Stomach (tissue), 9 donors: ENCODE results near the gene FEV. TPM values are rescaled to one million over a fixed set of nuclear protein-coding genes. Genes with fewer than 3 reads are reported as not detected.

Experiments
- DNase-seq, 2 donors: peaks; one replicate each; pipeline versions ENCODE4 v3.0.0 to v3.0.0-alpha.2; 2013 to 2019
- H3K27ac ChIP-seq, 5 donors: fragments of 200-600 bp in 4 of 5; sonication (generic) in 4 of 5; one replicate each; pipeline ENCODE4 v1.5.1; 2013 to 2019; ENCODE audit warnings: mild to moderate bottlenecking in 1 of 5, moderate library complexity in 1 of 5
- H3K27me3 ChIP-seq, 3 donors: fragments of 200-600 bp; sonication (generic); one replicate each; pipeline ENCODE4 v1.5.1; 2017 to 2019; ENCODE audit warnings: mixed run types in 1 of 3
- H3K36me3 ChIP-seq, 4 donors: fragments of 200-600 bp; sonication (generic); 1 replicate in 3 of 4; 2 replicates in 1 of 4; pipeline ENCODE4 v1.5.1; 2016 to 2019
- H3K4me1 ChIP-seq, 4 donors: fragments of 200-600 bp; sonication (generic); one replicate each; pipeline ENCODE4 v1.5.1; 2016 to 2019
- H3K4me3 ChIP-seq, 4 donors: fragments of 200-600 bp; sonication (generic) in 3 of 4; one replicate each; pipeline ENCODE4 v1.5.1; 2016 to 2019; ENCODE audit warnings: mild to moderate bottlenecking in 1 of 4
- H3K9me3 ChIP-seq, 4 donors: fragments of 200-600 bp; sonication (generic); one replicate each; pipeline ENCODE4 v1.5.1; 2016 to 2019
- EP300 ChIP-seq: sonication (generic); formaldehyde crosslinking; IDR thresholded peaks from one replicate; pipeline ENCODE4 v1.6.1; 2017; ENCODE audit warnings: antibody characterized with exemption
- POLR2A ChIP-seq, 4 donors: fragments of 450-650 bp; IDR thresholded peaks; one replicate each; pipeline ENCODE4 v1.6.1; 2016; ENCODE audit warnings: antibody characterized with exemption in 4 of 4, control low read depth in 2 of 4, mild to moderate bottlenecking in 1 of 4, moderate library complexity in 1 of 4
- POLR2AphosphoS5 ChIP-seq, 3 donors: sonication (generic); formaldehyde crosslinking; IDR thresholded peaks; one replicate each; pipeline ENCODE4 v1.6.1; 2016; ENCODE audit warnings: antibody characterized with exemption in 3 of 3
- WGBS, 5 donors: extraction: QIAGEN DNeasy Blood & Tissue Kit in 3 of 5; methylation state at CpG; one replicate each; pipeline versions ENCODE4 v1.1.5 to v1.1.7; 2013 to 2018; 5-methylcytosine and 5-hydroxymethylcytosine counted together
- intact Hi-C: fragments of 100-400 bp; cut with DNase I; formaldehyde crosslinking; loops from one replicate; pipeline ENCODE4 v1.15.1; 2023; ENCODE audit warnings: low total_unique reads
- polyA plus RNA-seq, 3 donors: library from polyadenylated mRNA; stranded (reverse); fragments of 200-250 nt; gene quantifications; one replicate each; pipeline ENCODE4 v1.2.3, GENCODE V29; 2013
- total RNA-seq, 5 donors: library from RNA; depleted of rRNA; stranded (reverse); fragments of >200 nt; gene quantifications; one replicate each; pipeline versions ENCODE4 v1.1.0 to v1.2.3, GENCODE V29; 2014 to 2016
- TF ChIP-seq, protein P1 (sequence below), 7 experiments: fragments of 450-650 bp in 4 of 7; fragments of 200-600 bp in 3 of 7; sonication (generic) in 3 of 7; IDR thresholded peaks; one replicate each; pipeline ENCODE4 v1.5.1; 2016 to 2019; ENCODE audit warnings: antibody characterized with exemption in 7 of 7, control low read depth in 2 of 7, mild to moderate bottlenecking in 1 of 7
- donor health status: healthy with polysubstance abuse.
- donor health status: Bipolar disorder and iron deficiency.
- donor health status: healthy.

The FEV gene
- total and polyA plus RNA-seq, 8 donors, result 0.28 to 6.4 (median 1.1) TPM; not detected in 4

DNA sequence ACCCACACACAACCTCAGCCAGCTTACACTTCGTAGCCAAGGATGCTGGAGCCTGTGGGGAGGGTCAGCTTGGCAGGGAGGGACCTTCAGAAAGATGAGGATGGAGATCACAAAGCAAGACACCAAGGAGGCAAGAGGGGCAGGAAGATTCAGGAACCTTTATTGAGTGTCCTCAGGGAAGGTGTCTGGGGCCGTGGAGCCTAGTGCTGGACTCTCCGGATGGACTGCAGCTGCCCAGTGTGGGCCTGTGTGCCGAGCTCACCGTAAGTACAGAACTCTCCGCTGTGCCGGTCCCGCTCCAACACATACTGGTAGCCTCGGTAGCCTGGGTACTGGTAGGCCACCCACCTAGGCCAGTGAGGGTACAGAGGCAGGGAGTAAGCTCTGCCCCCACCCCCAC, 5.1 kb upstream of the FEV start:
- no peaks in the 10 kb centered on the region for H3K9me3 ChIP-seq
- no peak for TF ChIP-seq POLR2A (IDR thresholded peaks at IDR 0.05)
- TF ChIP-seq EP300, result no peak
- peaks cover 16 to 27% (median 25%) of the 10 kb centered on the region in 4 donors for H3K4me1 ChIP-seq
- no peak overlapping the region for H3K27ac ChIP-seq
- H3K4me3 ChIP-seq, result no peak overlapping the region
- 14 to 27% (median 22%) methylated on average over 6 to 9 of the region's 9 CpGs for WGBS, 5 donors
- intact Hi-C loops, result no loop called here
- no peak for DNase-seq
- H3K36me3 ChIP-seq, result no peaks in the 10 kb centered on the region
- peaks cover 42 to 100% (median 99%) of the 10 kb centered on the region in 3 donors for H3K27me3 ChIP-seq

DNA sequence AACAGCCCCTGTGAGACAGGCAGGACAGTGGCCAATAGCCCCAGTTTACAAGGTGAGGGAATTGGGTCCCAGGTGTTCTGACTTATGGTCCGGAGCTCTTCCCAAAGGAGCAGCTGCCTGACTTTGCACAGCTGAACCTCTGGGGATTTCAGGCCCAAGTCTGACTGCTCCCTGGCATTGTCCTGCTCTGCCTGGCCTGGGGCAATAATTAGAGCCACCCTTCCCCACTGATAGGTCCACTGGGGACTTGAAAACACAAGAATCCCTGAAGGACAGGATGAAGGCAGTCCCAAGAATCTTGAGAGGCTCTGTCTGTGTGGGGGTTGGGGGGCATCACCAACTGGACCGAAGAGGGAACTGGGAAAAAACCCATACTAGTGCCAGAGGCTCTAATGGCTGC, 3.7 kb upstream of the FEV start:
- H3K4me3 ChIP-seq, result no peak overlapping the region
- intact Hi-C loops, result no loop called here
- H3K9me3 ChIP-seq, result no peaks in the 10 kb centered on the region
- H3K36me3 ChIP-seq, result no peaks in the 10 kb centered on the region
- 29 to 47% (median 40%) methylated on average over 1 to 2 of the region's 2 CpGs for WGBS, 5 donors
- no peak for DNase-seq
- no peak for TF ChIP-seq POLR2A (IDR thresholded peaks at IDR 0.05)
- TF ChIP-seq POLR2AphosphoS5 (IDR thresholded peaks at IDR 0.05), result no peak
- no peak for TF ChIP-seq EP300
- TF ChIP-seq, protein P1, sequence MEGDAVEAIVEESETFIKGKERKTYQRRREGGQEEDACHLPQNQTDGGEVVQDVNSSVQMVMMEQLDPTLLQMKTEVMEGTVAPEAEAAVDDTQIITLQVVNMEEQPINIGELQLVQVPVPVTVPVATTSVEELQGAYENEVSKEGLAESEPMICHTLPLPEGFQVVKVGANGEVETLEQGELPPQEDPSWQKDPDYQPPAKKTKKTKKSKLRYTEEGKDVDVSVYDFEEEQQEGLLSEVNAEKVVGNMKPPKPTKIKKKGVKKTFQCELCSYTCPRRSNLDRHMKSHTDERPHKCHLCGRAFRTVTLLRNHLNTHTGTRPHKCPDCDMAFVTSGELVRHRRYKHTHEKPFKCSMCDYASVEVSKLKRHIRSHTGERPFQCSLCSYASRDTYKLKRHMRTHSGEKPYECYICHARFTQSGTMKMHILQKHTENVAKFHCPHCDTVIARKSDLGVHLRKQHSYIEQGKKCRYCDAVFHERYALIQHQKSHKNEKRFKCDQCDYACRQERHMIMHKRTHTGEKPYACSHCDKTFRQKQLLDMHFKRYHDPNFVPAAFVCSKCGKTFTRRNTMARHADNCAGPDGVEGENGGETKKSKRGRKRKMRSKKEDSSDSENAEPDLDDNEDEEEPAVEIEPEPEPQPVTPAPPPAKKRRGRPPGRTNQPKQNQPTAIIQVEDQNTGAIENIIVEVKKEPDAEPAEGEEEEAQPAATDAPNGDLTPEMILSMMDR (IDR thresholded peaks at IDR 0.05), result no peak
- peaks cover 42 to 100% (median 99%) of the 10 kb centered on the region in 3 donors for H3K27me3 ChIP-seq
- no peak overlapping the region for H3K27ac ChIP-seq
- H3K4me1 ChIP-seq, result peaks cover 25 to 33% (median 31%) of the 10 kb centered on the region in 4 donors

DNA sequence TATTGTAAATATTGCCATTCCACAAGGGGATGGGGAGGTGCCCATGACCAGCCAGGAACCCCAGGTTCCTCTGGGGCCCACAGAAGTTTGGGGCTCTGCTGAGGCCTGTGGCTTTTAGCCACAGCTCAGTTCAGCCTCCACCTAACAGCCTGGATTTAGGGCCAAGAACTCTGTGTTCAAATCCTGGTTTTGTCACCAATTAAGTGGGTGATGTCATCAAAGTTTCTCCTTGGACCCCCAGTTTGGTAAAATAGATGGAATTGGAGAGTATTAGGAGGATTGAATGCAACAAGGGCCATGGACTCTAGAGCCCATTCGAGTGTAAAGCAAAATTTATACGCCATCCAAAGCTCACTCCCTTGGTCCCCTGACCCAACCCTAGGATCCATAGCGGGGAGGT, 3.2 kb upstream of the FEV start:
- peaks cover 20 to 32% (median 27%) of the 10 kb centered on the region in 4 donors for H3K4me1 ChIP-seq
- H3K27me3 ChIP-seq, result peaks cover 42 to 100% (median 99%) of the 10 kb centered on the region in 3 donors
- H3K27ac ChIP-seq, result no peak overlapping the region
- DNase-seq, result no peak
- TF ChIP-seq EP300 (no peak), POLR2A (IDR thresholded peaks at IDR 0.05) (no peak), POLR2AphosphoS5 (IDR thresholded peaks at IDR 0.05) (no peak)
- TF ChIP-seq, protein P1 (IDR thresholded peaks at IDR 0.05), result no peak
- no peaks in the 10 kb centered on the region for H3K9me3 ChIP-seq
- intact Hi-C loops, result no loop called here
- WGBS, 5 donors, result 28 to 48% (median 45%) methylated on average over 3 of the region's 3 CpGs
- H3K4me3 ChIP-seq, result no peak overlapping the region
- no peaks in the 10 kb centered on the region for H3K36me3 ChIP-seq

DNA sequence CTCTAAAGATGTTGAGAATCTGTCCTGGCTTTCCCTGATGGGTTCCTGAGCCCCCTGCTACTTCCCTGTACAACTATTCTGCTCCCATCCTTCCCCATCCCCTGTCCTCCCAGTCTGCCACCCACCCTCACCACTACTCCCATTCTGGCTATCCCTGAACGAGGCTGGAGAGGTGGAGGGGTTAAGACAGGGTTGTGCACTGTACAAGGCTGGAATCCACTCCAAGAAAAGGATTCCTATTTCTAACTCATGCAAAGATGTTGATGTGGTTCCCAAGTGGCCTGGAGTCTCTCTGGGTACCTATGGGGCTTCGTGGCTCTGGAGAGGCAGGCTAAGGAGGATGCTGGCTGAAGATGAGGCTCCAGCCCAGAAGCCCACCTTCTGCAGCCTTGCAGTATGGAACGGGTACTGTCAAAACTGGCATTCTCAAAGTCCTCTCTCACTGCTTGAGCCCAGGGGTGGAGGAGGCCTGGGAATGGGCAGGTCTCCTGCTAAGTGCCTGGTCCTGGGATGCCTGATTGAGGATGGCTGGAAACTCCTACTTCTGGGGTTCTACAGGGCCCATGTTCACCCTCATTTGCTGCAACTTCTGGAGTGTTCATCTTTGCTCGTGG, 1.3 kb upstream of the FEV start:
- H3K4me1 ChIP-seq, result peaks cover 30 to 42% (median 36%) of the 10 kb centered on the region in 4 donors
- no peak for TF ChIP-seq EP300
- H3K27me3 ChIP-seq, result peaks cover 52 to 100% (median 99%) of the 10 kb centered on the region in 3 donors
- no peak overlapping the region for H3K27ac ChIP-seq
- intact Hi-C loops, result no loop called here
- H3K9me3 ChIP-seq, result no peaks in the 10 kb centered on the region
- no peak for DNase-seq
- no peaks in the 10 kb centered on the region for H3K36me3 ChIP-seq
- 32 to 55% (median 44%) methylated on average over 3 to 4 of the region's 4 CpGs for WGBS, 5 donors
- no peak overlapping the region for H3K4me3 ChIP-seq

DNA sequence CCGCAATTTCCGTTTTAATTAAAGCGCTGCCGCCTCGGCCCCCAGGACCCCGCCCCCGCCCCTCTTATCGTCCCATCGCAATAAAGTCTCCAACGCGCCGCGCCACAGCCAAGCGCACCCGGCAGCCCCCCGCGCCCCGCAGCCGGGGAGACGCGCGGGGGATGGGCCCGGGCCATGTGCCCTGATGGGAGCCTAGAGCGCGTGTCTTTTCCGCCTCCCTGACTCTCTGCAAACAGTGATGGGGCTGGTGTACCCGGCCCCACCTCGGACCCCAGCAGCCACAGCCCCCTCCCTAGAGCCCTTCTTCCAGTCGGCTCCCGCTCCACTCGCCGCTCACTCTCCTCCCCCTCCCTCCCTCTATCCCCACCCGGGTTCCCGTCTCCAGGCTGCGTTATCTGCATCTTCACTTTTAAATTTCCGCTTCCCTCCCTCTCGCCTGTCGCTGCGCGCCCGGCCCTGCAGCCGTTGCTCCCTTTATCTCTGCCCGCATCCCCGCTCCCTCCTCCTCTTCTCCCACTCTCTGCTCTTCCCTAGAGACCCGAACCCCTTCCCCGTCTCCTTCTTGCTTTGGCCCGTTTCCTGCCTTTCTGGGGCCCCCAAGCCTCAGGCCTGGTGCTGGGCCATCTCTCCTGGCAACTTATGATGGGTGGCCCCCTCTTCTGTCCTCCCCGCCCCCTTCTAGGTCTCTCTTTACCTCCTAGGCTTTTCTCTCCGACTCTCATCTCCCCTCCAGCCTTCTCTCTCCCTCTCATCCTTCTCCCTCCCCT, 524 bp upstream of the FEV start:
- no peak for DNase-seq
- Histone ChIP-seq H3K4me1 (peaks cover 37 to 50% (median 43%) of the 10 kb centered on the region in 4 donors), H3K27ac (no peak overlapping the region), H3K36me3 (no peaks in the 10 kb centered on the region), H3K27me3 (peaks cover 59 to 100% (median 99%) of the 10 kb centered on the region in 3 donors), H3K4me3 (peak overlapping the region; percentile 9 to 37 (median 13)), H3K9me3 (no peaks in the 10 kb centered on the region)
- TF ChIP-seq EP300 (no peak), POLR2AphosphoS5 (IDR thresholded peaks at IDR 0.05) (no peak), POLR2A (IDR thresholded peaks at IDR 0.05) (no peak)
- TF ChIP-seq, protein P1 (IDR thresholded peaks at IDR 0.05), result no peak
- 3 to 8% (median 5%) methylated on average over 31 to 49 of the region's 49 CpGs for WGBS, 5 donors
- intact Hi-C loops, result no loop called here
